ENCODE results near the gene ANG. TPM values are rescaled to one million over a fixed set of nuclear protein-coding genes. Genes with fewer than 3 reads are reported as not detected.
"Not testable (repeated sequence)": the region's sequence is repeated elsewhere in the genome, so short reads cannot be mapped to it uniquely, and the experiment has no call there.

The ANG gene
- total RNA-seq = 110 TPM

DNA sequence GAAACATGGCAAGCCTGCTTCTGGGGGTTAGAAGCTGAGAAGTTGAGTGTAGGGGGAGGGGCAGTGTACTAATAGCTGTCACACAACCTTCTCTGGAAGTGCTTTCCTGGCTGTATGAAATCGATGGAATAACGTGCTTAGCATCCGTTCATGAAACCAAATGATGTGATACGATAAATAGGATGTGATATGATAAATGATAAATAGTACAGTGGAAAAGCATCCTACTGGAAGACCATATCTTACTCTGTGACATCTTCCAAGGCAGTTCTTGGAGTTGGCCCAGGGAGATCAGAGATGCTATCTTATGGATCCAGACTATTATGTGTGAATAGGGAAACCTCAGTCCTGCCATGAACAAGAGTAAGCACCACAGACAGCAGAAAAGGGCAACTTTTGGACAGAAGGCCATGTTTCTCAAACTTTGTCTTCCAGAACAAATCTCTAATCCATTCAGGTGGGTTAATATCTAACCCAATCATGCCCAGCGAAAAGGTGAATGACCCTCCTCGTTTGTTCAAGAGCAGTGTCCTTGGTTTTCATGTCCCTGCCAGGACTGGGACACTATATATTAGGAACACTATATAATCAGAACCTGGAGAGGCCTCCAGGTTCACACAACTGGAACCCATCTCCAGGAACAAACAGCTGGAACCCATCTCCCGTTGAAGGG is at the start of gene ANG:
TSS of gene ANG (plus strand) at position 598 of the 673 bp plus-strand sequence. CDS start 4,801 bp downstream, outside the sequence.
- DNase-seq (ENCODE audit: low spot score) = peak; percentile 40

DNA sequence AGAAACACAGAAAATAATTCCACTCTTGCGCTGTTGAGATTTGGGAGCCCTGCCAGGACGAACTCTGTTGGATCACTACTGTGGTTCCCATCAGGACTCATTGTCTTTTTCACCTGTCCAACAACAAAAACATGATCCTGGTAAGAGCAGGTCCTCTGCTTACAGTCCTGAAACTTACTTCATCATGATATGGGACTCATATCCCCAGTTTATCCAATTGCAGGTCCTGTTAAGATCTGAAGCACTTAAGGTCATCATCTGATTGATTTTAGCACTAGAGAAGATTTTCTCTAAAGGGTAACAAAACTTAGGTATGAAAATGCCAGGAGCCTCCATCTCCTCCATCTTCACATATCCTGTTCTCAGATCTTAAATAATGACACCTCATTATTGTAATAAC is 47.0 kb upstream of the ANG start, which contains the start of gene OR6S1:
TSS of gene OR6S1 (minus strand) at position 101 of the 400 bp plus-strand sequence. CDS start at position 101, 0 bp downstream.
- no peak for DNase-seq (ENCODE audit: low spot score)

DNA sequence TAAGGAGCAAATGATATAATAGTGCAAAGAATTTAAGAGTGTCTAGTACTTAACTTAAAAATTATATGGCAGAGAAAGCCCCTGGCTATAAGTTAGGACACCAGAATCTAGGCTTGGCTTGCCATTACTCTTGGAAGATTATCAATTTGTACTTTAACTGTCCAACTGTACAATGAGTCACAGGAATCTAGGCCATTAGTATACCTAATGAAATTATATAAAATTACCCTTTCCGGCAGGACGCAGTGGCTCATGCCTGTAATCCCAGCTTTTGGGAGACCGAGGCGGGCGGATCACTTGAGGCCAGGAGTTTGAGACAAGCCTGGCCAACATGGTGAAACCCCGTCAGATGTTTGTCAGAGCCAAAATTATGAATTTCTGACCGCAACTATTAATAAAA is 46.4 kb upstream of the ANG start:
- no peak for DNase-seq (ENCODE audit: low spot score)

DNA sequence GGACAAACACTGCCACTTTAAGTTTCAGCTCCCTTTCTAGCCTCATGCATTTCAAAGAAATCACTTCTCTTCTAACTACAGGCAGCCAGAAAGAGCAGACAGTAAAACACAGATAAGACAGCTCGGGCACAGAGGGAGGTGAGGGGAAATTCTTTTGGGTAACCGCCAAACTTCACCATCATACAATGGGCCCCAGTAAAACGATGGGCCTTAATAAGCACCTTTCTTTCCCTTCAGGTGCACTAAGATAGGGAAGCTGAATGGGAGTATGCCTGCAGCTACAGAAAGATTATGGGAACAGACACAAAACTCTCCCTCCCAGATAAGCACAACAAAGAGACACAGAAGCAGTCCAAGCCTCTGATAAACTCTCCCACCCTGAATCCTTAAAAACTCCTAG is 45.8 kb upstream of the ANG start:
- not testable (repeated sequence) for DNase-seq (ENCODE audit: low spot score)

DNA sequence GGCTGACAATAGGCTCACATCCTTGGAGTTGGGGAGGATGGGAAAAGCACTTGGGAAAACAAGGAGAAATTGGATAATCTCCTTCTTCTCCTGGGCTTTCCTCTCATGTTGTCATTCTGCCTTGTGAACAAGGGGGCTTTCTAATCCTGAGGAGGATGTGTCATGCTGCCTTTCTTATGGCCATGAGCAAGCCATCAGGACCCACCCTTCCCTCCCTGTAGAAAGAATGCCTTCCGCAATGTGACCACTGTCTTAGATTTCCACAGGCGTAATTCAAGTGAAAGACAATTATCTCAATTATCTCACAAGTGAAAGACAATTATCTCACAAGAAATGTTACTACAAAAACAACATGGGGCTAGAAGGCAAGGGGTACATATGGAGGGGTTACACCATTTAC is 44.0 kb upstream of the ANG start:
- DNase-seq (ENCODE audit: low spot score) = no peak

DNA sequence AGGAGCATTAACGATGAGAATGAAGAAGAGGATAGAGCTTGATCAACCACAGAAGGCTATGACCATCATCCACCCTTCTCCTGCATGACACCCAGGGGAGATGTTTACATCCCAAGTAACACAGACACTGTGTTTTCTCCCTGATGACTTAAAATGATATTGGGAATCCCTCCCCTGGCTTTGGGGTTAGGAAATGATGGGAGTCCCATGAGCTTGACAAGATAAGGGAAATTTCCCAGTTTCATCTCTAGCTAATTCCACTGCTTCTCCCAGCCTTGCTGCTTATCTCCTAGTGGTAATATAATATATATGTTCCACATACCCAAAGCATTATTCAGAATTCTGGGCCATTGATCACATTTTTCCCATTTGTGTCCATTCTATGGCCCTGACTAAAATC is 43.1 kb upstream of the ANG start:
- no peak for DNase-seq (ENCODE audit: low spot score)

DNA sequence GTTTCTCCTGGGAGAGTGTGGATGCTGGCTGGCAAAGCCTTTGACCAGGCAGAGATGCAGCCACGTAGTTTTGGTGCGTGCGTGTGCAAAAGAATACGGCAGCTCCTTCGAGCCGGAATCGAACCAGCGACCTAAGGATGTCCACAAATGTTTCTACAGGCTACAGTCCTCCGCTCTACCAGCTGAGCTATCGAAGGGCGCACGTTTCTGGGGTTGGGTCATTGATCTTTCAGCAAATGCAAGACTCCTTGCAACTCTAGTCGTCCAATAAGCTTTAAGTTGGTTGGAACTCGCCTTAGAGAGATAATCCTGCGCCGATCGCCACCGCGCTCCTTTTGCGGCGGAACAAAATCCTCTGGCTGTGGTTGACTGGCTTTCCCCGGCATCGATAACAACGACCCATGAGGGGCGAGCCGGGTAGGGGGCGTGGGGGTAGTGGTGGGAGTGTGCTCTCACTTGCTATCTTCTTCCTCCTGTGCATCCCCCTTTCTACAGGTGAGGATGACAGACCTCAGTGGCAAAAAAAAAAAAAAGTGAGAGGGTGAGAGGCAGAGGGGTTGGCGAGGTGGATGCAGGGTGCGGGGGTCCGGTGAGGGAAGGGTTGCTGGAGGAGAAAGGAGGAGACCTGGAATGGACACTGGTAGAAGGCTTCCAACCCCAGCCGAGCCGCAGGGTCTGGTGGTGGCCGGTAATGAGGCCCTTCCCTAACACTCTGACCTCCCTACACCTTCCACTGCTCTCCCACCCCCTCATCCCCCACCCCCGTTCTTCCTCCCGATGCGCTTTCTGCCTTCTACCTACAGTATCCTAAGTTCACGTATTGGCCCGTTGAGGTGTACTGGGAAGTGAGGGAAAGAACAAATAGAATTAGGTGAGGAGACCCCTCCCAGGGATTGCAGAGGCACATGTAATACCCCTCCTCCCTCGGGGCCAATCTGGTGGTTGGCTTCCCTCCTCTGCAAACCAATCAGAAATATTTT is 35.3 kb upstream of the ANG start:
- DNase-seq (ENCODE audit: low spot score) = no peak

DNA sequence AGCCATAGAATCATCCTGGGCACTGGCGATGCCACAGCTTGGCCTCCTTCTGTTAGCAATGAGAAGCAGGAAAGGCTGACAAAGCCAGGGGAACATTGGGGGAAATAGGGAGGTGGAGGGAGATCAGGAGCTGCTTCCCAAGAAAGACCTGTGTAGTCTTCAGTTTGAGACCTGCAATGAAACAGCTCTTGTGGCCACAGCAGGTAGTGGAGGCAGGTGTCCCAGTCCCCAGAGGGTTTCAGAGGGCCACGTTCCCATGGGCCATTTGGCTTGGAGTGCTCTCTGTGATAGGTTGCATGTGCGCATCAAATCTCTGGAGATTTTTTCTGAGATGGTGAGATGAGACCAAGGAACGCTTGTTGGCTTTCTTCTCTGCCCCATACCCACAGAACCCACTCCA is 32.7 kb upstream of the ANG start:
- DNase-seq (ENCODE audit: low spot score) = no peak

DNA sequence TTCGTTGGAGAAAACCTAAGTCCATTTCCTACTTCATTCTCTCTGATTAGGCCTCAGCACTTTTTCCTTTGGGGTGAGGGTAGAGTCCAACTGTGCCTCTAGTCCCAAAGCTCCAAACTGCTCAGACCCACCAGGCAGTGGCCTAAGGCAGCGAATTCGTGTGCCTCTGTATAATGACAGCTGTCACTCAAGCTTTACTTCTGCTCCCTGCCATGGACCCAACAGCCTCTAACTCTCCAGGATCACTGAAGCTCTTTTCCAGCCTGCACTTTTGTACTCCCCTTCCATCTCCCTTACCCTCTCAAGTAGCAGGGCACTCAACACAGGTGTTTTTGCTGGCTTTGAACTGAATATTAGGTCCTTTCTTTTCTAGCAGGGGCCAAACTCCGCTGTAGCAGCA is 32.3 kb upstream of the ANG start:
- DNase-seq (ENCODE audit: low spot score) = no peak

DNA sequence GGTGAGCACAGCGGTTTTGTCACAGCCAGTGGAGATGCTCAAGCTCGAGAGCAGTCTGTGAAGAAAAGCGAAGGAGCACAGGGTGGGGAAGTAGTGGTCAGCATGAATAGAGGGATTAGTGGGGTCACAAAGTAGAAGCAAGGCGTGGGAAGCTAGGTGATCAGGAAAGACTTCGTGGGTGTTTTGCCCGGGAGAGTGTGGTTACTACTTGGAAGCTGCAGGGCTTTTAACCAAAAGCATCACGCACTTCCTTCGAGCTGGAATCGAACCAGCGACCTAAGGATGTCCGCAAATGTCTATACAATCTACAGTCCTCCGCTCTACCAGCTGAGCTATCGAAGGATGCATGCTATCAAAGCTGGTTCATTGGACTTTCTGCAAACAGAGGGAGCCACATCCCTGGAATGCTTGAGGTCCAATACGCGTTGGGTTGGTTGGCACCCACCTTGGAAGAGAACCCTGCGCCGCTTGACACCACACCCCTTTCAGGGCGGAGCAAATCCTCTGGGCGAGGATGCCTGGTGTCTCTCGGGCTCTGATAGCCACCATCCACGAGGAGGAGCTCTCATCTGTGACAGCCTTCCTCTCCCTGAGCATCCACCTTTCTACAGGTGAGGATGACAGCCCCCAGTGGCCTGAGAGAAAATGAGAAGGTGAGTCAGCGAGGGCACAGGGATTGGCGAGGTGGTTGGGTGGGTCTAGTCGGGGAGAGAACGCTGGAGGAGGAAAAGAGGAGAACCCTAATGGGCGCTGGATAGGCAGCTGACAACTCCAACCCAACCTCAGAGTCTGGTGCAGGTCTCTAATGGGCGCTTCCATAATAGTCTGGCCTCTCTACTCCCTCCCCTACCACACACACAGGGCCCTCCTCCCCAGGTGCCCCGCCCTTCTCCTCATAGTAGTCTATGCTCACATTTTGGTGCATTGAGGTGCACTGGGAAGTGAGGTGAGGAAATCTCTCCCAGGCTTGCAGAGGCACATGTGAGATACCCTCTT is 31.1 kb upstream of the ANG start:
- peak; percentile 17 for DNase-seq (ENCODE audit: low spot score)

DNA sequence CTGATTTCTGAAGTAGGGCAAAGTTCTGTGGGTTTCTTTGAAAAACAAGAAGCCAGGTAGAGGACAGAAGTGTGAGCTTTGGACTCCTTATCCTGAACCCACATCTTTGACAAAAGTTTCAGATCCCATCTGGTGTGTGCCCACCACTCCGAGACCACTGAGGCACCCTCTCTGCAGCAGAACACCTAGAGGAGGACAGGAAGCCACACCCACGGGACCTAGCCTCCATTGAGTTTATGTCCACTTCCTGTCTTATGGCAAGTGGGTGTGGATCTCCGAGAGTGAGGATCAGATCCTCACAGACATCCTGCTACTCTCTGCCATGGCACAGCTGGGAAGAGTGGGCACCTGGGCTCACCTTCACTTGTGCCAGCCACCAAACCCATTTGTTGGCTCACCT is 30.3 kb upstream of the ANG start:
- no peak for DNase-seq (ENCODE audit: low spot score)

DNA sequence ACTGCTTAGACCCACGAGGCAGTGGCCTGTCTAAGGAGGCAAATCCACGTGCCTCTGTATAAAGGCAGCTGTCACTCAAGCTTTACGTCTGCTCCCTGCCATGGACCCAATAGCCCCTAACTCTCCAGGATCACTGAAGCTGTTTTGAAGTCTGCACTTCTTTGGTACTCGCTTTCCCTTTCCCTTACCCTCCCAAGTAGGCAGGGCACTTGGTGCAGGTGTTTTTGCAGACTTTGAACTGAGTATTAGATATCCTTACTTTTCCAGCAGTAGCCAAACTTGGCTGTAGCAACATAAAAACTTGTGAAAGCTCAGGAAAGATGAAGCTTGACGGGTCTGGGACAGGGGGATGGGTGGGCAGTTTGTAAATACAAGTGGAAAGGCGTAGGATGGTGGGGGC is 29.2 kb upstream of the ANG start:
- no peak for DNase-seq (ENCODE audit: low spot score)

DNA sequence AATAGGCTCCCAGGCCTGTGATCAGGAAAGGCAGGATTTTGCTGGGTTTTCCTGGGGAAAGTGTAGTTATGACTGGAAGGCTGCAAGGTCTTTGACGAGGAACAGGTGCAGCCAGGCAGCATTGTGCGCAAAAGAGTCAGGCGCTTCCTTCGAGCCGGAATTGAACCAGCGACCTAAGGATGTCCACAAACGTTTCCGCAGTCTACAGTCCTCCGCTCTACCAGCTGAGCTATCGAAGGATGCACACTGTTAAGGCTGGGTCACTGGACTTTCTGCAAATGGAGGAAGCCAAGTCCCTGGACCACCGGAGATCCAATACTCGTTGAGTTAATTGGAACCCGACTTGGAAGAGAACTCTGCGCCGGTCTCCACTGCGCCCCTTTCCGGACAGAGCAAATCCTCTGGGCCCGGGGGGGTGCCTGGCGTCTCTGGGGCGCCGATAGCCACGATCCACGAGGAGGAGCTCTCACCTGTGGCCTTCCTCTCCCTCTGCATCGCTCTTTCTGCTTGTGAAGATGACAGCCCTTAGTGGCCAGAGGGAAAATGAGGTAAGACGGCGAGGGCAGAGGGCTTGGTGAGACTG is 28.7 kb upstream of the ANG start:
- no peak for DNase-seq (ENCODE audit: low spot score)

DNA sequence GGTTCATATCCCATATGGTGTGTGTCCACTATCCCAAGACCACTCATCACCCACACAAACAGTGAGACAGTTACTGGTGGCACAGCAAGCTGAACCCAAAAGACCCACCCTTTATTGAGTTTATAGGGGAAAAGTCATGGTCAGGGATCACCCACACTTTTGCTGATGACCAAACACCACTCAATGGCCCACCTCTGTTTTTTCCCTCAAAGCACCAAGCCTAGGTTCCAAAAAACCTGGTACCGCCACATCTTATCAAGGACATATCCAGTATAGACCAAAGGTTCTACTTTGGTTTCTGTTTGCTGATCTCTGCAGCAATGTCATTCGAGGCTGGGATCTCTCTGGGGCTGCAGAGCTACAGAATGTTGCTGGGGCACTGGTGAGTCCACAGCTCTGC is 27.4 kb upstream of the ANG start:
- DNase-seq (ENCODE audit: low spot score) = no peak

DNA sequence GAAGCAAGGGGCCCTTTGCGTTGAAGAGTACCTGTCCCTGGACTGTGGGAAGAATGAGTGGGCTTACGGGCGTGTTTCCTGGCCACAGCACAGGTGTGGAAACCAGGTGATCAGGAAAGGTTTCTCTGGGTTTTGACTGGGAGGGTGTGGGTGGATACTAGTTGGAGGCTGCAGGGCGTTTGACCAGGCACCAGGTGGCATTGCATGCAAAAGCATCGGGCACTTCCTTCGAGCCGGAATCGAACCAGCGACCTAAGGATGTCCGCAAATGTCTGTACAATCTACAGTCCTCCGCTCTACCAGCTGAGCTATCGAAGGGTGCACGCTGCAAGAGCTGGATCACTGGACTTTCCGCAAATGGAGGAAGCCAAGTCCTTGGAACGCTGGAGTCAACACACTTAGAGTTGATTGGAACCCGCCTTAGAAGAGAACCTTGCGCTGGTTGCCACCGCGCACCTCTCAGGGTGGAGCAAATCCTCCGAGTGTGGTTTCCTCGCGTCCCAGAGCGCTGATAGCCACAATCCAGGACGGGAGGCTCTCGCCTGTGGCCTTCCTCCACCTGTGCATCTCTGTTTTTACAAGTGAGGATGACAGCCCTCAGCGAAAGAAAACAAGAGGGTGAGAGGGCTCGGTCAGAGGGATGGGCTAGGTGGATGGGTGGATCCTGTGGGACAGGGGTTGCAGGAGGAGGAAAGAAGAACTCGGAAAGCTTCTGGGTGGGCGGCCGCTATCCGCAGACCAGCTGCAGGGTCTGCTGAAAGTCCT is 25.4 kb upstream of the ANG start:
- DNase-seq (ENCODE audit: low spot score) = peak; percentile 77

DNA sequence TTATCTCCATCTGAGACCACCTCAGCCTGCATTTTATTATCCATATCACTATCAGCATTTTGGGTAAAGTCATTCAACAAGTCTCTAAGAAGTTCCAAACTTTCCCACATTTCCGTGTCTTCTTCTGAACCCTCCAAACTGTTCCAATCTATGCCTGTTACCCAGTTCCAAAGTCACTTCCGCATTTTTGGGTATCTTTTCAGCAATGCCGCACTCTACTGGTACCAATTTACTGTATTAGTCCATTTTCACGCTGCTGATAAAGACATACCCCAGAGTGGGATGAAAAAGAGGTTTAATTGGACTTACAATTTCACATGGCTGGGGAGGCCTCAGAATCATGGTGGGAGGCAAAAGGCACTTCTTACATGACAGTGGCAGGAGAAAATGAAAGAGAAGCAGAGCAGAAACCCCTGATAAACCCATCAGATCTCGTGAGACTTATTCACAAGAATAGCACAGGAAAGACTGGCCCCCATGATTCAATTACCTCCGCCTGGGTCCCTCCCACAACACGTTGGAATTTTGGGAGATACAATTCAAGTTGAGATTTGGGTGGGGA is 22.1 kb upstream of the ANG start:
- not testable (repeated sequence) for DNase-seq (ENCODE audit: low spot score)

DNA sequence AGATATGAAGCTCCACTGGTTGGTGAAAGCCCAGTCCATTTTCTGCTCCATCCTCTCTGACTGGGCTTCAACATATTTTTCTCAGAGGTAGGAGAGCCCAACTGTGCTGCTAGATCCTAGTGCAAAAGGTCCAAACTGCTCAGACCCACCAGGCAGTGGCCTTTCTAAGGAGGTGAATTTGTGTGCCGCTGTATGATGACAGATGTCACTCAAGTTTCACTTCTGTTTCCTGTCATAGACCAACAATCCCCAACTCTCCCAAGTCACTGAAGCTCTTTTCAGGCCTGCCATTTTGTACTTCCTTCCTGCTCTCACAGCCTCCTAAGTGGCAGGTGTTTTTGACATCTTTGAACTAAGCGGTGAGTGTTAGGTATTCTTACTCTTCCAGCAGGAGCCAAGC is 20.6 kb upstream of the ANG start:
- no peak for DNase-seq (ENCODE audit: low spot score)

DNA sequence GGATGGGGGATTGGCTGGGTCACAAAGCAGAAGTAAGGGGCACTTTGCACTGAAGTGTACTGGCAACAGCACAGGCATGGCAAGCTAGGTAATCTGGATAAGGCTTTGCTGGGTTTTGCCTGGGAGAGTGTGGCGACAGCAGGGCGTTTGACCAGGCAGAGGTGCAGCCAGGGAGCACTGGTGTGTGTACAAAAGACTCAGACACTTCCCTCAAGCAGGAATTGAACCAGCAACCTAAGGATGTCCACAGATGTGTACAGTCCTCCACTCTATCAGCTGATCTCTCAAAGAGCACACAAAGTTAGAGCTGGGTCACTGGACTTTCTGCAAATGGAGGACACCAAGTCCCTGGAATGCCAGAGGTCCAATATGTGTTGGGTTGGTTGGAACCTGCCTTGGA is 19.6 kb upstream of the ANG start:
- no peak for DNase-seq (ENCODE audit: low spot score)

DNA sequence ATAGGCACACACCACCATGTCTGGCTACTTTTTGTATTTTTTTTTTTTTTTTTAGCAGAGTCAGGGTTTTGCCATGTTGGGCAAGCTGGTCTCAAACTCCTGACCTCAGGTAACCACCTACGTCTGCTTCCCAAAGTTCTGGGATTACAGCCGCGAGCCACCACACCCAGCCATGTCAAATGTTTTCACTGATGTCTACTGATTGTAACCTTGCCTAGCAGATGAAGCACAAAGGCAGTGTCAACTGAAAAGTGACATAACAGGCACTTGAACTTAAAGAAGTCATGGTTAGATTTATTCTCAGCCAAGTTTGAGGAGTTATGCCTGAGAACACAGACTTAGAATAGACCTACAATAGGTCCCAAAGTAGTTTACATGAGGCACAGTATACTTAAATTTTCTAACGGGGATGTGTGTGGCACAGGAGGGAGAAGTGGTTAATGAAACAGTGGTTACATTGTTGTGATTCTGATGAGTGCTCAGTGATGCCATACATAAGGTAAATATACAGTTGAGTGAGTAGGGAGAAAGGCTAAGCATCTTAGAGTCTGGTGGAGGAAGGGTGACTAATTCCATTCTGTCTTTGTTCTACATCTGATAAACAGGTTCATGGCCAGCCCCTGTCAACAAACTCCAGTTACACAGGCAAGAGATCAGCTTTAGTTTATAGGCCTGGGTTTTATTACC is 16.8 kb upstream of the ANG start:
- no peak for DNase-seq (ENCODE audit: low spot score)

DNA sequence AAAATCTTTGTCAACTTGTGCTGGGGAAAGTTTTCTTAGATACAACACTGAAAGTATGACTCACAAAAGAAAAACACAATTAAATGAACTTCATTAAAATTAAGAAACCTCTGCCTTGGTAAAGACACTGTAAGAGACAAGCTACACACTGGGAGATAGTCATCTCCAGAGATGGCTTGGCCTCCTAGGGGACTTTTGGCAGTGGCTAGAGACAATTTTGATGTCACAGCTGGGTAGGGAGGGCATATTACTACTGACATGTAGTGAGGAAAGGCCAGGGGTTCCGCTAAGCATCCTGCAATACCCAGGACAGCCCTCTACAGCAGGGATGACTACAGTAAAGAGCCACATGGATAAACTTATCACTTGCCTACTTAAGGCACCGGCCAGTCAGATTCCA is 12.9 kb upstream of the ANG start:
- DNase-seq (ENCODE audit: low spot score) = no peak
